Islet precursor cell (in vitro differentiated cells): ENCODE results near the gene ENTPD8.
"Not testable (repeated sequence)": the region's sequence is repeated elsewhere in the genome, so short reads cannot be mapped to it uniquely, and the experiment has no call there.

ENCODE experiments used
- DNase-seq: peaks from one replicate; pipeline ENCODE4 v3.0.0-alpha.2; 2018

Gene ENTPD8

GRCh38 chr9:137458194-137459151, 17.3 kb upstream of the ENTPD8 start:
- peak; percentile 52 for DNase-seq

- no peak for DNase-seq
Measured at GRCh38 chr9:137457406-137458193, 16.4 kb upstream of the ENTPD8 start.

- DNase-seq = no peak
Measured at GRCh38 chr9:137456864-137457405, 15.8 kb upstream of the ENTPD8 start.

- no peak for DNase-seq
Measured at GRCh38 chr9:137456061-137456863, 15.1 kb upstream of the ENTPD8 start.

- DNase-seq = no peak
Measured at GRCh38 chr9:137455359-137455991, 14.3 kb upstream of the ENTPD8 start.

- peak; percentile 73 for DNase-seq
Measured at GRCh38 chr9:137454597-137455358, 13.6 kb upstream of the ENTPD8 start.

GRCh38 chr9:137454145-137454596, 13.0 kb upstream of the ENTPD8 start:
- DNase-seq = peak; percentile 71

- DNase-seq = peak; percentile 93
Measured at GRCh38 chr9:137453643-137454081, 12.5 kb upstream of the ENTPD8 start.

- DNase-seq = no peak
Measured at GRCh38 chr9:137452761-137453642, 11.8 kb upstream of the ENTPD8 start.

- DNase-seq = no peak
Measured at GRCh38 chr9:137452006-137452760, 11.0 kb upstream of the ENTPD8 start.

GRCh38 chr9:137451264-137452005, 10.3 kb upstream of the ENTPD8 start:
- DNase-seq = not testable (repeated sequence)

- DNase-seq = not testable (repeated sequence)
Measured at GRCh38 chr9:137450539-137451222, 9.5 kb upstream of the ENTPD8 start.

GRCh38 chr9:137449931-137450538, 8.9 kb upstream of the ENTPD8 start:
- DNase-seq = no peak

GRCh38 chr9:137449081-137449844, 8.1 kb upstream of the ENTPD8 start:
- DNase-seq = no peak

GRCh38 chr9:137448602-137448962, 7.4 kb upstream of the ENTPD8 start:
- no peak for DNase-seq

- DNase-seq = no peak
Measured at GRCh38 chr9:137447722-137448601, 6.8 kb upstream of the ENTPD8 start.
